C4-2B (cell line): ENCODE measurements around the gene KCTD6.
"Not testable (repeated sequence)": the region's sequence is repeated elsewhere in the genome, so short reads cannot be mapped to it uniquely, and the experiment has no call there.

Experiments used
- H3K27ac ChIP-seq: fragments of 450-650 bp; 2 replicates; pipeline ENCODE4 v1.5.1; 2017
- ZFX ChIP-seq: fragments of 450-650 bp; IDR thresholded peaks from 2 replicates; pipeline ENCODE4 v1.6.1; 2017
- TF ChIP-seq, protein P1 (sequence below): fragments of 450-650 bp; conservative IDR thresholded peaks from 2 replicates; pipeline ENCODE4 v1.5.1; 2017; ENCODE audit warnings: mild to moderate bottlenecking

Gene KCTD6

DNA sequence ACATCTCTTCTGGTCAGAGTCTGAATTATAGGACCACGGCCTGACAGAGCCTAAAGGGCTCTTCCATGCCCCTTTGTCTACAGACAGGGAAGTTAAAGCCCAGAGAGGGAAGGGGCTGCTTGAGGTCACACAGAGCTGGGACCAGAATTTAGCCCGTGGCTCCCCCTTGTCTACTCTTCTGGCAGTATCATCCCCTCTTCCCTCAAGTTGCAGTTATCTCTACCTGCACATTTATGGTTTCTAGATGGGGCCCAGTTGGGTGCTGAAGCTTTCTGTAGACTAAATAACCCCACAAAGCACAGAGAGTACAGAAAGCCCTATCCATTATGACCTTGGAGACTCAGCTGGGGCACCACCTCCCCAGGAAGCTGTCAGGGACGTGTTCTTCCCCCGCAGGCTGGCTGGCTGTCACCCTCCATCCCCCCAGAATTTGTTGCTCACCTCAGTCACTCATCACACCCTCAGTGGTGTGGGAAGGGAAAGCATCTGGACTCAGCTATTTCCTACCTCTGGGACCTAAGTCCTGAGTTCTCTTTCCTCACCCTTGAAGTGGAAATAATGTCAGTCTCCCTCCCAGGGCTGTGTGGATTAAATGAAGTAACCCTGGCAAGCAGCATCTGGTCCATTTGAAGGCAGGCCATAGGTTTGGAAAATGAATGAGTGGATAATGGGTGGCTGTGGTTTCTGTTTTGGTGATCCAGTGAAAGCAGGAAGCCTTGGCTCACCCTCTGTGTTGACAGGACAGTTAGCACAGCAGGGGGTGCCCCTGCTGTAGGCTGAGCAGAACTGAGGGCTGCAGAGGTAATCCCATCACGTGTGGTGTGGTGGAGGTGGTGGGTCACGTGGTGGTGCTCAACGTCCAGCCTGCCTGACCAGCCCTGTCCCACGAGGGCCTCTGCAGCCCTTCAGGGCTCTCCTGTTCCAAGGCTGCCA lies 28.8 kb downstream of the KCTD6 start:
- H3K27ac ChIP-seq, result no peak overlapping the region
- TF ChIP-seq, protein P1, sequence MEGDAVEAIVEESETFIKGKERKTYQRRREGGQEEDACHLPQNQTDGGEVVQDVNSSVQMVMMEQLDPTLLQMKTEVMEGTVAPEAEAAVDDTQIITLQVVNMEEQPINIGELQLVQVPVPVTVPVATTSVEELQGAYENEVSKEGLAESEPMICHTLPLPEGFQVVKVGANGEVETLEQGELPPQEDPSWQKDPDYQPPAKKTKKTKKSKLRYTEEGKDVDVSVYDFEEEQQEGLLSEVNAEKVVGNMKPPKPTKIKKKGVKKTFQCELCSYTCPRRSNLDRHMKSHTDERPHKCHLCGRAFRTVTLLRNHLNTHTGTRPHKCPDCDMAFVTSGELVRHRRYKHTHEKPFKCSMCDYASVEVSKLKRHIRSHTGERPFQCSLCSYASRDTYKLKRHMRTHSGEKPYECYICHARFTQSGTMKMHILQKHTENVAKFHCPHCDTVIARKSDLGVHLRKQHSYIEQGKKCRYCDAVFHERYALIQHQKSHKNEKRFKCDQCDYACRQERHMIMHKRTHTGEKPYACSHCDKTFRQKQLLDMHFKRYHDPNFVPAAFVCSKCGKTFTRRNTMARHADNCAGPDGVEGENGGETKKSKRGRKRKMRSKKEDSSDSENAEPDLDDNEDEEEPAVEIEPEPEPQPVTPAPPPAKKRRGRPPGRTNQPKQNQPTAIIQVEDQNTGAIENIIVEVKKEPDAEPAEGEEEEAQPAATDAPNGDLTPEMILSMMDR, result no peak
- TF ChIP-seq ZFX, result no peak

DNA sequence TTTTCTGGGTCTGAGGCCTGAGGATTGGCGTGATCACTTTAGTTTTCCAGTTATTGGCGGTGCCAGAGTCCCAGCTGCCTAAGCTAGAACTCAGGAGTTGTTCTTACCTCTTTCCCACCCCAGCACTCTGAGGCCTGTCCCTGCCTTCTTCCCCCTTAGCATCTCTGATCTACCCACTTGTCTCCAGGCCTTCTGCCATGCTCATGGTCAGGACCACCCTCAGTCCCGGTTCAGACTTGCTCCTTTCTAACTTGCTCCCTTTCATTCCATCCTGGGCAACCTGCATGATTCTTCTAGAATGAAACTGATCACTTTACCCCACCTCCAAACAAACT lies 29.4 kb downstream of the KCTD6 start:
- no peak overlapping the region for H3K27ac ChIP-seq
- TF ChIP-seq, protein P1, result no peak
- TF ChIP-seq ZFX, result no peak

DNA sequence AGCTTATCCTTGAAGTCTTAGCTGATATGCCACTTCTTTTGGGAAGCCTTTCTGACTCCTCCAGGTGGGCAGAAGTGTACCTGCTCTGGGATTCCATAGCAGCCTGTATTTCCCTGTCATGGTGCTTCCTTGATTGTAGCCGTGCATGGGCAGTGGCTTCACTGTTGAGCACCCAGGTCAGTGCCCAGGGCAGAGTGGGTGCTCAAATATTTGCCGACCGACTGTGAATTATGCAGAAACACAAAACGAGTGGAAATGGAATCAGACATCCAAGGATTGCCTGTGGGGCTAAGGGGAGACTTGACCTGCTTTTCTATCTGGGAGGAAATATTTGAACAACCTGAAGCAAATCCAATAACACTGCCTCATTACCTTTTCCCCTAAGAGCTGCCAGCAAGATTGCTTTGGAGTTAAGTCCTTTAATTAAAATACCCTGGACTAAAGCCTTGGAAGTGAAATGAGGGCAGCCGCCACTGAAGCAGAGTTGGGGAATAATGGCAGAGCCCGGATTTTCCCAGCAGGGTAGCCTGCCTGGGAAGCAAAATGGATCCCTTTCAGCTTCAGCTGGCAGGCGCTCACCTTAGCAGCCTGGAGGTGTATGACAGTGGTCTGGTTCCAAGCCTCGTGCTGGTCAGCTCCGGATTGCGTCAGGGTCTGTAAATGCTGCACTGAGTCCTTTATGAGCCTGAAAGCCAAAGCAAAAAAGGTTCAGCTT lies 30.2 kb downstream of the KCTD6 start:
- no peak overlapping the region for H3K27ac ChIP-seq
- TF ChIP-seq ZFX, result no peak
- TF ChIP-seq, protein P1, result no peak

DNA sequence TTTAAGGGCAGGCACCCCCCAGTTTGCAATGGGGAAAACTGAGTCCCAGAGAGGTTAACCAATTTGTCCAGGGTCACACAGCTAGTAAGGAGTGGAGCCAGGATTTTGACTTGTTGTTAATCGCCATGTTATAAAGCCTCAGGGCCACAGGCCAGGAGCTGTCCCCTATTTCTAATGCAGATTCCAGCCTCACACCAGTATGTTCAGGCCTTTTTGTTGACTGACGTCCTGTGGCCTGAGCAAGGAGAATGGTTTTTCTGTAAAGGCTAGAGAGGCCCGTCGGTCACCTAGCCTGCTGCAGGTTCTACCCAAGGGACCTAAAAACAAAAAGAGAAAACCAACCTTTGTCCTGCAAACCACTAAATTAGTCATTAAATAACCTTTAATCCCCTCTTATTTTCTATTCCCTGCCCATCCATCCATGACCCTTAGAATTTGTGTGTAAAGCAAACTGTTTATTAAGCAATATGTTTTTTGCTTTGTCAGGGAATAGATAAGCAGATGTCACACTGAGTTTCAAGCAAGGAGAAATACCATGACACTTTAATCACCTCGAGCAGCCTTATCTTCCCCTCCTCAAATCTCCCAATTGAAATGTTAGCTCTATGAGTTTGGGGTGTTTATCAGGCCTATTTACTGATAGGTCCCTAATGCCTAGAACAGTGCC lies 31.0 kb downstream of the KCTD6 start:
- no peak overlapping the region for H3K27ac ChIP-seq
- no peak for TF ChIP-seq ZFX
- TF ChIP-seq, protein P1, result no peak

DNA sequence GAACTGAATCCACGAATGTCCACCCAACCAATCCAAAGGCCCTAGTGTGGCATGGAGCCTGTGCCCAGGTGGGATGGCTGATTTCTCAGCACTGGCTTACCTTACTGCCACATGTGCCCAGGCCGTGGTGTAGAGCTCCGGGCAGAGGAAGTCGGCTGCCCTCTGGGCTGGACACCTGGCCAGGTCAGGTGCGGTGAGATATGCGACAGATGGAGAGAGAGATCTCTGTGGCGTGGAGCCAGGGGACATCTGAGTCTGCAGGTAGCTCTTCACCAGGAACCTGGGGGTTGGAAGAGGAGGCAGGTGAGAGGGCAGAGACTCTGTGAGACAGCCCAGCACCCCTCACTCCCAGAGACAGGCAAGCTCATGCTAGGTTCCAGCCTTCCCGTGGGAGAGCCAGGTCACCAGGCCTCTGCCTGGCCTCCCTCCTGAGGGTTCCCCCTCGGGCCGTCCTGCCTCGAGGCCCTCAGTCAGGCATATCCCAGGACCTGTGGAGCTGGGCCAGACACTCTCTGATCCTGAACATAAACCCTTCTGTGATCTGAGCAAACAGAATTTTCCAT lies 32.5 kb downstream of the KCTD6 start:
- no peak overlapping the region for H3K27ac ChIP-seq
- TF ChIP-seq ZFX, result no peak
- TF ChIP-seq, protein P1, result no peak

DNA sequence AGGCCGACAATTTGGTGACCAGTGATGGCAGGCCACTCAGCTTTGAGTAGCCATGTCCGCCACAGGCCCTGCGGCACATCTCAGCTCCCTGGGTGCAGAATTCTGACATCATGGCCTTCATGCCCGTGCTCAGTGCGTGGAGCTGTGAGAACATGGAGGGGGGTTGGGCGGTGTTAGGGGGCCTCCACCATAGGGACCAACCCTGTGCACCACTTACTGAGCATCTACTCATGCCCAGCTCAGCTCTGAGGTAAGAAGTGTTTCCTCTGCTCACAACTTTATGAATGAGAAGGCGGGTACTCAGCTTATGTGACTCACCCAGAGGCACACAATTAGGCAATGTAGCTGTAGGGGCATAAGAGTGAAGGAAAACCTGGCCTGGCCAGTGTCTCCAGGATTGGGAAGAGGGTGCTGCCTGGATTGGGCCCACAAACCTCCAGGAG lies 34.6 kb downstream of the KCTD6 start:
- TF ChIP-seq ZFX, result no peak
- TF ChIP-seq, protein P1, result no peak
- no peak overlapping the region for H3K27ac ChIP-seq

DNA sequence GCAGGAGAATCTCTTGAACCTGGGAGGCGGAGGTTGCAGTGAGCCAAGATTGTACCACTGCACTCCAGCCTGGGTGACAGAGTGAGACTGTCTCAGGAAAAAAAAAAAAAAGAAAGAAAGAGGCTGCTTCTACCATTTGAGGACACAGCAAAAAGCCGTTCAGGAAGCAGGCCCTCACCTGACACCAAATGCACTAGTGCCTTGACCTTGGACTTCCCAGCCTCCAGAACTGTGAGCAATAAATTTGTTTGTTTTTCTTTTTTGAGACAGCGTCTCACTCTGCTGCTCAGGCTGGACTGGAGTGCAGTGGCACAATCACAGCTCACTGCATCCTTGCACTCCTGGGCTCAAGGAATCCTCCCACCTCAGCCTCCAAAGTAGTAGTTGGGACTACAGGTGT lies 35.5 kb downstream of the KCTD6 start:
- H3K27ac ChIP-seq, result not testable (repeated sequence)
